ENCODE results near the gene ARMC3.

DNA sequence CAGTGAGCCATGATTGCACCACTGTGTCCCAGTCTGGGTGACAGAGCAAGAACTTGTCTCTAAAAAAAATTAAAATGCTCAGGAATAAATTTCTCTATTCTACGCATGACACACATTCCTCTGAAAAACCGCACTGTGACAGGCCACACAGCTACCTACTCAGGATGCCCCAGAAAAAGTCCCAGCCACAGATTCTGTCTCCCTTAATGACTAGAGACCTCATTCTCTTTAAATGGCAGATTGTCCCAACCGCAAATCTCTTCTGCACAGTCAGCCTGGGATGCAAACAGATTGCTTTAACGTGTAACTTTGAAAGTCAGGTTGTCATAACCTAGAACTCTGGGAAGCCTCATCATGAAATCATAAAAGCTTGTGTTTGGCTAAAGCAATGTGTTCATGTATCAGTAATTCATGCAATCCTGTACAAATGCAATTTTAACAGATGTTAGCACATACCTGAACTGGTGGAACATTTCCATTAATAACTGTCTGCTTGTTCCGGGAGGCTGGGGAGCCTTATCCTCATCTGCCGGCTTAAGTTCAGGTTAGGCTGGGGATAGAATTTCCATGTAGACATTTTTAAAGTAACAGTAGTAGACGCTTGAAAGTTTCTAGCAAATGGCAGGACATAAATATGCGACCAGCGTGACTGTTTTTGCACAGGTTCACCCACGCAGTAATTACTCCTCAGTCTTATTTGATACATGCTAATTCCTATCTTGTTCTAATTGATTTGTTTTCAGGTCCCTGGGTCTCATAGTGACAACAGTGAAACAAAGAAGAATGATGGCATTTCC lies 141.4 kb downstream of the ARMC3 start:
- no peak for TF ChIP-seq EP300 (IDR thresholded peaks at IDR 0.05)
- no peak for TF ChIP-seq POLR2AphosphoS5 (IDR thresholded peaks at IDR 0.05)
